GM12878 (cell line): ENCODE measurements around the gene ADAT3. TPM values are rescaled to one million over a fixed set of nuclear protein-coding genes. Genes with fewer than 3 reads are reported as not detected.
A peak's percentile ranks its signal among the peaks of the same experiment; 100 is the strongest.

Experiments
- ATAC-seq: fragments of 200-7000 bp; cut with Tn5 transposase; 3 replicates; pipeline ENCODE4 v1.9.1; 2020; ENCODE audit warnings: mild to moderate bottlenecking, moderate library complexity
- BruUV-seq: library from RNA; stranded (reverse); fragments of 400-500 nt; replicated peaks from 2 replicates; lab custom pipeline; 2021; lab: Mats Ljungman, UMichigan
- CTCF ChIA-PET: fragments of 300-600 bp; sonication (Branson Sonifier 250); formaldehyde crosslinking; extraction: SDS; loops from one replicate; lab custom pipeline; 2021; ENCODE audit warnings: inconsistent platforms; lab: Yijun Ruan, JAX
- POLR2A ChIA-PET: fragments of 350-600 bp; formaldehyde crosslinking; extraction: SDS; loops from one replicate; lab custom pipeline; 2021; ENCODE audit warnings: inconsistent platforms; lab: Charles Lee
- RAD21 ChIA-PET: fragments of 300-600 bp; sonication (Branson Sonifier 250); formaldehyde crosslinking; loops from one replicate; lab custom pipeline; 2023; ENCODE audit warnings: antibody characterized with exemption; ENCODE audit not compliant: unreplicated experiment; lab: Charles Lee
- SMC1A ChIA-PET: fragments of 300-600 bp; sonication (Branson Sonifier 250); formaldehyde crosslinking; loops from one replicate; lab custom pipeline; 2023; ENCODE audit not compliant: unreplicated experiment, uncharacterized antibody; lab: Charles Lee
- DNase-seq: peaks from one replicate; pipeline ENCODE4 v3.0.0-alpha.2; 2011; ENCODE audit warnings: low read depth, low spot score
- FAIRE-seq: peaks from 3 replicates; lab custom pipeline; 2011; peaks lifted over from hg19 to GRCh38; lab: Jason Lieb, UNC
- H2AFZ ChIP-seq: 2 replicates; pipeline ENCODE4 v1.6.0; 2011; ENCODE audit warnings: low read depth, low read length, control low read depth; ENCODE audit not compliant: control insufficient read depth
- H3K27ac ChIP-seq: 2 replicates; pipeline ENCODE4 v1.5.1; 2011; ENCODE audit warnings: control low read depth; ENCODE audit not compliant: control insufficient read depth, insufficient read depth
- H3K27me3 ChIP-seq, 2 experiments: replicated peaks in 1 of 2; 2 replicates each; pipeline versions ENCODE4 v1.6.0 to v1.6.1; 2011; ENCODE audit warnings: low read length in 1 of 2; ENCODE audit not compliant: control insufficient read depth in 2 of 2, insufficient read depth in 2 of 2
- H3K36me3 ChIP-seq, 2 experiments: 2 replicates each; pipeline ENCODE4 v1.5.1; 2011; ENCODE audit warnings: low read length in 1 of 2; ENCODE audit not compliant: control insufficient read depth in 2 of 2, insufficient read depth in 2 of 2
- H3K4me1 ChIP-seq: 2 replicates; pipeline ENCODE4 v1.6.1; 2011; ENCODE audit warnings: mild to moderate bottlenecking, low read length, moderate library complexity, mixed read lengths; ENCODE audit not compliant: control insufficient read depth, insufficient read depth
- H3K4me2 ChIP-seq: 2 replicates; pipeline ENCODE4 v1.6.0; 2011; ENCODE audit warnings: control low read depth; ENCODE audit not compliant: control insufficient read depth, insufficient read depth
- H3K4me3 ChIP-seq: fragments of 200-600 bp; sonication (generic); 2 replicates; pipeline ENCODE4 v1.5.1; 2016
- H3K79me2 ChIP-seq: 2 replicates; pipeline ENCODE4 v1.6.0; 2011; ENCODE audit warnings: low read length; ENCODE audit not compliant: control insufficient read depth, insufficient read depth
- H3K9ac ChIP-seq: 2 replicates; pipeline ENCODE4 v1.8.0; 2011; ENCODE audit warnings: low read length, control low read depth, mixed read lengths; ENCODE audit not compliant: control insufficient read depth, insufficient read depth
- H3K9me3 ChIP-seq: replicated peaks from 3 replicates; pipeline ENCODE4 v1.5.1; 2011; ENCODE audit warnings: mild to moderate bottlenecking, low read length; ENCODE audit not compliant: control insufficient read depth, insufficient read depth
- H4K20me1 ChIP-seq: 2 replicates; pipeline ENCODE4 v1.6.0; 2011; ENCODE audit not compliant: control insufficient read depth, insufficient read depth
- BHLHE40 ChIP-seq, 2 experiments: fragments of 450-650 bp in 1 of 2; IDR thresholded peaks; 2 replicates each; pipeline ENCODE4 v1.6.1; 2011 to 2017; ENCODE audit warnings: low read depth in 2 of 2, borderline replicate concordance in 1 of 2, improper control_type of control experiment in 1 of 2, low read length in 1 of 2, mild to moderate bottlenecking in 1 of 2
- DPF2 ChIP-seq: fragments of 450-650 bp; IDR thresholded peaks from 2 replicates; pipeline ENCODE4 v1.6.1; 2017; ENCODE audit warnings: mild to moderate bottlenecking
- EGR1 ChIP-seq, 2 experiments: IDR thresholded peaks; 1 replicate in 1 of 2; 2 replicates in 1 of 2; pipeline ENCODE4 v1.6.1; 2011 to 2012; ENCODE audit warnings: low read depth in 2 of 2, low read length in 2 of 2, borderline replicate concordance in 1 of 2, mild to moderate bottlenecking in 1 of 2, moderate library complexity in 1 of 2
- GATAD2B ChIP-seq: fragments of 450-650 bp; conservative IDR thresholded peaks from 2 replicates; pipeline ENCODE4 v1.6.1; 2017; ENCODE audit warnings: low read depth, mild to moderate bottlenecking, moderate library complexity
- IKZF1 ChIP-seq: fragments of 450-650 bp; conservative IDR thresholded peaks from 2 replicates; pipeline ENCODE4 v1.6.1; 2017; ENCODE audit warnings: antibody characterized with exemption, mild to moderate bottlenecking
- MXI1 ChIP-seq: fragments of 150-350 bp; IDR thresholded peaks from 2 replicates; pipeline ENCODE4 v1.6.1; 2011; ENCODE audit warnings: low read depth, mild to moderate bottlenecking, inconsistent platforms, low read length, improper control_type of control experiment
- MYC ChIP-seq: IDR thresholded peaks from 2 replicates; pipeline ENCODE4 v1.6.1; 2011; ENCODE audit warnings: mild to moderate bottlenecking, low read length, moderate library complexity, inconsistent platforms; ENCODE audit not compliant: insufficient read depth, insufficient replicate concordance, insufficient read length, severe bottlenecking
- NKRF ChIP-seq: fragments of 450-650 bp; conservative IDR thresholded peaks from 2 replicates; pipeline ENCODE4 v1.6.1; 2017; ENCODE audit warnings: mild to moderate bottlenecking, moderate library complexity
- PBX3 ChIP-seq: IDR thresholded peaks from 2 replicates; pipeline ENCODE4 v1.6.1; 2011; ENCODE audit warnings: mild to moderate bottlenecking, low read depth, low read length, moderate library complexity; ENCODE audit not compliant: insufficient replicate concordance
- PKNOX1 ChIP-seq: fragments of 450-650 bp; IDR thresholded peaks from 2 replicates; pipeline ENCODE4 v1.6.1; 2016; ENCODE audit warnings: mild to moderate bottlenecking
- RB1 ChIP-seq: fragments of 450-650 bp; formaldehyde crosslinking; IDR thresholded peaks from 2 replicates; pipeline ENCODE4 v1.6.1; 2017; ENCODE audit warnings: mild to moderate bottlenecking, borderline replicate concordance
- SIN3A ChIP-seq: IDR thresholded peaks from 2 replicates; pipeline ENCODE4 v1.6.1; 2012; ENCODE audit warnings: low read depth, low read length, improper control_type of control experiment
- SMARCA5 ChIP-seq: fragments of 450-650 bp; IDR thresholded peaks from 2 replicates; pipeline ENCODE4 v1.6.1; 2017; ENCODE audit warnings: mild to moderate bottlenecking
- SRF ChIP-seq, 2 experiments: IDR thresholded peaks; 2 replicates each; pipeline ENCODE4 v1.6.1; 2011; ENCODE audit warnings: low read depth in 2 of 2, low read length in 2 of 2, mild to moderate bottlenecking in 1 of 2, moderate library complexity in 1 of 2
- WGBS: methylation state at CpG from one replicate; pipeline ENCODE4 v1.1.6; 2016; ENCODE audit warnings: low lambda C conversion rate; ENCODE audit not compliant: insufficient replicate concordance, insufficient coverage; ENCODE audit errors: missing lambda C conversion rate; 5-methylcytosine and 5-hydroxymethylcytosine counted together
- in situ Hi-C: fragments of 300-500 bp; cut with MboI; formaldehyde crosslinking; loops from 9 replicates; pipeline ENCODE4 v1.14.3; 2018; ENCODE audit warnings: mixed read lengths
- intact Hi-C: fragments of 100-400 bp; cut with micrococcal nuclease; formaldehyde crosslinking; loops from one replicate; pipeline ENCODE4 v1.14.2; 2022; ENCODE audit not compliant: unreplicated experiment
- polyA plus RNA-seq, 11 experiments: library from polyadenylated mRNA; depleted of rRNA in 4 of 11; unstranded in 6 of 11; stranded (reverse) in 5 of 11; fragments of >200 nt; fragmentation: Nextera tagmentation in 4 of 11; fragmentation: Illumina TruSeq in 1 of 11; extraction: Ambion mirVana in 4 of 11; extraction: Trizol in 1 of 11; gene quantifications; 1 replicate in 1 of 11; 2 replicates in 10 of 11; pipeline versions ENCODE4 v1.2.1 to v1.2.3, GENCODE V29; 2011 to 2016; ENCODE audit warnings: inconsistent platforms in 2 of 11, missing spikeins in 2 of 11, low read depth in 1 of 11
- total RNA-seq, 4 experiments: library from RNA; depleted of rRNA in 3 of 4; stranded (reverse); fragments of >200 nt in 3 of 4; fragmentation: Illumina TruSeq in 1 of 4; extraction: Trizol in 1 of 4; gene quantifications; 2 replicates each; pipeline versions ENCODE4 v1.2.1 to v1.2.3, GENCODE V29; 2013 to 2021

Gene ADAT3
- total and polyA plus RNA-seq, 10 of the 15 experiments (the other 5 are each of a cell fraction or from before 2014, with no cell fraction given), result 0.27 to 11.8 (median 7.7) TPM; not detected in 3

GRCh38 chr19:1862424-1863327 lies 42.5 kb upstream of the ADAT3 start:
- DNase-seq (no peak), ATAC-seq (no peak), FAIRE-seq (no peak)
- ChIA-PET POLR2A (no interaction called here), SMC1A (no interaction called here), RAD21 (no interaction called here), CTCF (no interaction called here)
- Histone ChIP-seq H3K79me2 (peaks cover 53% of the 10 kb centered on the region), H3K9ac (peak overlapping the region; percentile 64), H3K36me3 (no peaks in the 10 kb centered on the region), H3K4me1 (peaks cover 8% of the 10 kb centered on the region), H3K9me3 (no peaks in the 10 kb centered on the region), H3K4me3 (peak overlapping the region; percentile 94), H4K20me1 (peaks cover 7% of the 10 kb centered on the region; the same call in 1 of the 2 replicates), H2AFZ (no peak overlapping the region; the same call in 1 of the 2 replicates), H3K27me3 (no peaks in the 10 kb centered on the region), H3K27ac (peak overlapping the region; percentile 55), H3K4me2 (peak overlapping the region; percentile 72)
- in situ Hi-C loops, result loop anchor here (25.0 kb wide), 1 partner anchor 1500 kb away; the partner anchor contains the start of gene NFIC
- intact Hi-C loops, result no loop called here
- WGBS, result under 1% methylated on average over 60 of the region's 109 CpGs
- no TSS peak for BruUV-seq
- TF ChIP-seq IKZF1, result 0 out of 2 replicates have a peak, but pooled peaks have one; percentile 12
- TF ChIP-seq DPF2, result 0 out of 2 replicates have a peak, but pooled peaks have one; percentile 54
- no peak for TF ChIP-seq MYC
- no peak for TF ChIP-seq SRF (IDR thresholded peaks at IDR 0.05; ENCODE audit: low read depth in 2 of 2, low read length in 2 of 2)
- TF ChIP-seq SMARCA5, result peak; percentile 15; the same call in 1 of the 2 replicates
- TF ChIP-seq GATAD2B, result peak; percentile 44; the same call in 1 of the 2 replicates
- TF ChIP-seq NKRF, result peak; percentile 76
- 0 out of 2 replicates have a peak, but pooled peaks have one; percentile 53 for TF ChIP-seq SIN3A
- TF ChIP-seq MXI1, result peak; percentile 54; the same call in 1 of the 2 replicates
- TF ChIP-seq EGR1 (IDR thresholded peaks at IDR 0.05; ENCODE audit: borderline replicate concordance in 1 of 2, low read depth in 2 of 2, low read length in 2 of 2), result peak; percentile 24 to 90
- peak; percentile 23; the same call in 1 of the 2 replicates for TF ChIP-seq RB1
- peak; percentile 89 to 92; a peak in 3 of 4 replicates for TF ChIP-seq BHLHE40 (IDR thresholded peaks at IDR 0.05; ENCODE audit: borderline replicate concordance in 1 of 2, low read depth in 2 of 2, low read length in 1 of 2)
- 0 out of 2 replicates have a peak, but pooled peaks have one; percentile 8 for TF ChIP-seq PKNOX1
- TF ChIP-seq PBX3, result no peak
